IMR-90 (cell line): ENCODE results near the gene CELSR2. TPM values are rescaled to one million over a fixed set of nuclear protein-coding genes. Genes with fewer than 3 reads are reported as not detected.

Experiments used
- ATAC-seq: fragments of 200-7000 bp; cut with Tn5 transposase; 2 replicates; pipeline ENCODE4 v1.9.1; 2020; ENCODE audit warnings: low read depth, mild to moderate bottlenecking, moderate library complexity
- BruUV-seq: library from RNA; stranded (reverse); fragments of 400-500 nt; replicated peaks from 2 replicates; lab custom pipeline; 2021; lab: Mats Ljungman, UMichigan
- CTCF ChIA-PET: fragments of 300-600 bp; formaldehyde crosslinking; extraction: SDS; loops from one replicate; lab custom pipeline; 2021; ENCODE audit warnings: antibody characterized with exemption; lab: Yijun Ruan, JAX
- POLR2A ChIA-PET: fragments of 300-600 bp; sonication (Branson Sonifier 250); formaldehyde crosslinking; loops from one replicate; lab custom pipeline; 2022; ENCODE audit warnings: antibody characterized with exemption; ENCODE audit not compliant: unreplicated experiment; lab: Charles Lee
- DNase-seq: peaks from one replicate; pipeline ENCODE4 v3.0.0; 2013
- H2AFZ ChIP-seq: replicated peaks from 2 replicates; pipeline ENCODE3; 2013; ENCODE audit warnings: low read length, mild to moderate bottlenecking; ENCODE audit not compliant: poor library complexity
- H2AK5ac ChIP-seq: 2 replicates; pipeline ENCODE4 v1.6.1; 2013; ENCODE audit warnings: low read depth, low read length, inconsistent platforms
- H2AK9ac ChIP-seq: replicated peaks from 2 replicates; pipeline ENCODE3; 2013; ENCODE audit warnings: mild to moderate bottlenecking, low read depth, low read length, moderate library complexity; ENCODE audit not compliant: poor library complexity
- H2BK120ac ChIP-seq: 2 replicates; pipeline ENCODE4 v1.6.1; 2013; ENCODE audit warnings: low read depth, low read length, inconsistent platforms
- H2BK15ac ChIP-seq: 3 replicates; pipeline ENCODE4 v1.6.1; 2013; ENCODE audit warnings: low read depth, low read length, inconsistent platforms
- H2BK20ac ChIP-seq: 2 replicates; pipeline ENCODE4 v1.6.1; 2013; ENCODE audit warnings: low read depth, mild to moderate bottlenecking, inconsistent platforms, low read length, moderate library complexity
- H2BK5ac ChIP-seq: 2 replicates; pipeline ENCODE4 v1.6.1; 2013; ENCODE audit warnings: mild to moderate bottlenecking, low read depth, low read length, inconsistent platforms; ENCODE audit not compliant: poor library complexity, severe bottlenecking
- H3K14ac ChIP-seq: replicated peaks from 2 replicates; pipeline ENCODE4 v1.6.1; 2013; ENCODE audit warnings: low read depth, low read length, inconsistent platforms
- H3K18ac ChIP-seq: 2 replicates; pipeline ENCODE4 v1.6.1; 2013; ENCODE audit warnings: low read depth, low read length, control low read depth
- H3K23ac ChIP-seq: 2 replicates; pipeline ENCODE4 v1.6.1; 2013; ENCODE audit warnings: low read depth, low read length, inconsistent platforms
- H3K27ac ChIP-seq: 2 replicates; pipeline ENCODE4 v1.5.1; 2013; ENCODE audit warnings: mild to moderate bottlenecking, control low read depth, low read length; ENCODE audit not compliant: insufficient read depth
- H3K27me3 ChIP-seq: 2 replicates; pipeline ENCODE4 v1.6.1; 2013; ENCODE audit warnings: low read length; ENCODE audit not compliant: control insufficient read depth, insufficient read depth
- H3K36me3 ChIP-seq: 2 replicates; pipeline ENCODE4 v1.6.1; 2013; ENCODE audit warnings: low read length, mixed read lengths; ENCODE audit not compliant: control insufficient read depth, insufficient read depth
- H3K4ac ChIP-seq: 2 replicates; pipeline ENCODE4 v1.6.1; 2013; ENCODE audit warnings: low read depth, low read length, inconsistent platforms
- H3K4me1 ChIP-seq: 2 replicates; pipeline ENCODE4 v1.6.1; 2013; ENCODE audit warnings: low read length, mixed read lengths; ENCODE audit not compliant: control insufficient read depth, insufficient read depth
- H3K4me2 ChIP-seq: 2 replicates; pipeline ENCODE4 v1.6.1; 2013; ENCODE audit warnings: low read depth, mild to moderate bottlenecking, control low read depth, low read length, moderate library complexity
- H3K4me3 ChIP-seq: 2 replicates; pipeline ENCODE4 v1.5.1; 2013; ENCODE audit warnings: low read depth, mild to moderate bottlenecking, control low read depth, low read length, moderate library complexity; ENCODE audit not compliant: insufficient read depth
- H3K56ac ChIP-seq: 2 replicates; pipeline ENCODE4 v1.6.1; 2013; ENCODE audit warnings: low read length, inconsistent platforms; ENCODE audit not compliant: insufficient read depth; ENCODE audit errors: extremely low read depth
- H3K79me1 ChIP-seq, 2 experiments: 2 replicates each; pipeline ENCODE4 v1.6.1; 2013; ENCODE audit warnings: low read length in 2 of 2, inconsistent platforms in 1 of 2, low read depth in 1 of 2
- H3K9ac ChIP-seq: 2 replicates; pipeline ENCODE4 v1.6.1; 2013; ENCODE audit warnings: low read depth, low read length, control low read depth
- H3K9me1 ChIP-seq: 2 replicates; pipeline ENCODE4 v1.6.1; 2013; ENCODE audit warnings: low read length, inconsistent platforms; ENCODE audit not compliant: insufficient read depth
- H3K9me3 ChIP-seq: 2 replicates; pipeline ENCODE4 v1.6.1; 2013; ENCODE audit warnings: low read length; ENCODE audit not compliant: control insufficient read depth, insufficient read depth
- H4K20me1 ChIP-seq: 2 replicates; pipeline ENCODE4 v1.6.1; 2013; ENCODE audit warnings: low read length, inconsistent platforms; ENCODE audit not compliant: insufficient read depth
- H4K5ac ChIP-seq: 2 replicates; pipeline ENCODE4 v1.6.1; 2013; ENCODE audit warnings: mild to moderate bottlenecking, low read depth, low read length, control low read depth
- H4K8ac ChIP-seq, 2 experiments: 2 replicates each; pipeline ENCODE4 v1.6.1; 2013; ENCODE audit warnings: low read depth in 2 of 2, low read length in 2 of 2, control low read depth in 1 of 2, inconsistent platforms in 1 of 2
- H4K91ac ChIP-seq: 2 replicates; pipeline ENCODE4 v1.6.1; 2013; ENCODE audit warnings: low read depth, low read length, inconsistent platforms; ENCODE audit not compliant: insufficient read depth
- NFE2L2 ChIP-seq: fragments of 150-350 bp; IDR thresholded peaks from 2 replicates; pipeline ENCODE4 v1.6.1; 2016; ENCODE audit warnings: low read depth, mild to moderate bottlenecking, low read length
- RFX5 ChIP-seq: IDR thresholded peaks from 2 replicates; pipeline ENCODE4 v1.8.0; 2012; ENCODE audit warnings: low read depth, mild to moderate bottlenecking, low read length, moderate library complexity
- USF2 ChIP-seq: fragments of 150-350 bp; IDR thresholded peaks from 2 replicates; pipeline ENCODE4 v1.6.1; 2017; ENCODE audit warnings: mild to moderate bottlenecking, antibody characterized with exemption, low read length, low read depth
- WGBS, 2 experiments: methylation state at CpG; one replicate each; pipeline versions ENCODE4 v1.1.5 to v1.1.7; 2013; ENCODE audit warnings: missing lambda C conversion rate in 2 of 2; ENCODE audit not compliant: insufficient read length in 1 of 2; ENCODE audit errors: extremely low coverage in 2 of 2; 5-methylcytosine and 5-hydroxymethylcytosine counted together
- dilution Hi-C: fragments of 300-500 bp; cut with HindIII; formaldehyde crosslinking; loops from one replicate; pipeline ENCODE4 v1.14.3; 2018; ENCODE audit warnings: low sequenced_read_pairs; ENCODE audit not compliant: unreplicated experiment
- in situ Hi-C: fragments of 300-500 bp; cut with MboI; formaldehyde crosslinking; loops from 3 replicates; pipeline ENCODE4 v1.14.3; 2019; ENCODE audit warnings: low sequenced_read_pairs, inconsistent platforms, mixed read lengths
- intact Hi-C: fragments of 100-400 bp; cut with micrococcal nuclease; formaldehyde crosslinking; loops from 2 replicates; pipeline ENCODE4 v1.10.0; 2022
- polyA plus RNA-seq, 3 experiments: library from polyadenylated mRNA; depleted of rRNA; stranded (reverse); fragments of >200 nt; gene quantifications; 2 replicates each; pipeline ENCODE4 v1.2.3, GENCODE V29; 2012; ENCODE audit warnings: low replicate concordance in 1 of 3
- total RNA-seq: library from RNA; depleted of rRNA; stranded (reverse); fragments of >200 nt; gene quantifications from 2 replicates; pipeline ENCODE4 v1.2.3, GENCODE V29; 2012

CELSR2 gene
- total and polyA plus RNA-seq, 2 of the 4 experiments (the other 2 are of a cell fraction): 1.3 to 5.3 TPM

- in situ Hi-C loops: no loop called here
- intact Hi-C loops: no loop called here
These were observed 36.0 kb upstream of the CELSR2 start for GRCh38 chr1:109213345-109213823.

More at GRCh38 chr1:109213345-109213823, 36.0 kb upstream of the CELSR2 start:
- Histone ChIP-seq H4K5ac (peak overlapping the region; percentile 98), H3K79me1 (peaks cover 7 to 24% of the 10 kb centered on the region in 2 experiments; a peak in 3 of 4 replicates), H3K27ac (peak overlapping the region; percentile 80), H2BK20ac (peak overlapping the region; percentile 29; the same call in 1 of the 2 replicates), H3K9ac (peak overlapping the region; percentile 70), H3K36me3 (peaks cover 4% of the 10 kb centered on the region; the same call in 1 of the 2 replicates), H3K9me1 (peaks cover 9% of the 10 kb centered on the region), H2BK120ac (peak overlapping the region; percentile 83), H4K91ac (peak overlapping the region; percentile 76), H2BK15ac (peak overlapping the region; percentile 79; the same call in 1 of the 3 replicates), H2AK9ac (peak overlapping the region; percentile 50), H3K4me1 (peaks cover 8% of the 10 kb centered on the region), H3K4me3 (peak overlapping the region; percentile 37), H3K23ac (peak overlapping the region; percentile 83), H2AK5ac (peak overlapping the region; percentile 46; the same call in 1 of the 2 replicates), H3K9me3 (no peaks in the 10 kb centered on the region), H3K56ac (0 out of 2 replicates have a peak overlapping the region, but pooled peaks have one; percentile 30), H3K4me2 (peak overlapping the region; percentile 94), H3K27me3 (no peaks in the 10 kb centered on the region), H4K8ac (peak overlapping the region; percentile 98), H2AFZ (peak overlapping the region; percentile 95), H3K4ac (peak overlapping the region; percentile 95), H2BK5ac (peak overlapping the region; percentile 69), H3K18ac (peak overlapping the region; percentile 63), H4K20me1 (peaks cover 16% of the 10 kb centered on the region; the same call in 1 of the 2 replicates), H3K14ac (peak overlapping the region; percentile 93)
- WGBS, 2 experiments: no CpG with 5 or more reads among the region's 10 CpGs
- no peak for ATAC-seq
- TF ChIP-seq USF2 (no peak), NFE2L2 (no peak), RFX5 (no peak)
- BruUV-seq: no TSS peak
- CTCF ChIA-PET: interaction anchor here (0.5 to 1.0 kb wide), 2 partner anchors 12 to 17 kb away, joined by 3 read pairs; no protein-coding TSS in a partner anchor
- POLR2A ChIA-PET: no interaction called here
- no peak for DNase-seq
- dilution Hi-C loops: loop anchor here (25.0 kb wide), 1 partner anchor 124 kb away; no protein-coding TSS in a partner anchor
